ENCODE data around the gene CRTC1. TPM values are rescaled to one million over a fixed set of nuclear protein-coding genes. Genes with fewer than 3 reads are reported as not detected.
A peak's percentile ranks its signal among the peaks of the same experiment; 100 is the strongest.

Gene CRTC1
- total and polyA plus RNA-seq, 9 of the 15 experiments (the other 6 are each of a cell fraction or from before 2014, with no cell fraction given) = 0.25 to 3.8 (median 1.2) TPM; not detected in 2

DNA sequence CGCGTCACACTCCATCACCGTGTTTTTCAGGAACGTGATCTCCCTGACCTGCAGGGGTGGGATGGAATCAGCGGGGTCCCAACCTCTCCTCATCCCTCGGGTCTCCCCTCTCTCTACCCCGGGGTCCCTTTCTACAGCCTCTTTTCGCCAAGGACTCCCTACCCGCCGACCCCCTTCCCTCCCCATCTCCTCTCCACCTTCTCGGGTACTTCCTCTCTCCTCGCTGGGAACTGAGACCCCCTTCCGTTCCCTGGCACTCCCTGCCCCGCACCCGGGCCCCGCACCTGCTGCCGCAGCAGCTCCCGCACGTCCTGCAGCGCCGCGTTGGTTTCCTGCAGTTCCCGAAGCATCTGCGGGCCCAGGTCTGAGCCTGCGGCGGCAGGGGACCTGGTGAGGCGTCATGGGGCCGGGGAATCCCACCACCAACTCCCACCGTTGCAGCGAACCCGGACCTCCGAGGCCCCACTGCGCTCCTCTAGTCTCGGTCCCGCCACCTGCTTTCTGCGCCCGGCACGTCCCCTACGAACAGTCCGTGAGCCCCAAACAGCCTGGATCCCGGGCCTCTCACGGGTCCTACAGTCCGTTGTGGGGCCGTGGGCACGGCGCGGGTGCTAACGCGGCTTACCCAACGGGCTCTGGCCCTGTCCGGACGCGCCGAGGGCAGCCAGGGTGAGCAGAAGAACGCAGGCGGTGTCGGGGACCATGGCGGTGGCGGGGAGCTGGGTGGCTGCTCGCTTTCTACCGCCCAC lies 107.3 kb downstream of the CRTC1 start, which contains the start of gene COMP:
TSS of gene COMP (minus strand) at position 740 of the 749 bp plus-strand sequence. CDS start at position 704, 36 bp downstream.
- Histone ChIP-seq H3K27me3 (ENCODE audit: control insufficient read depth in 2 of 2, insufficient read depth in 2 of 2, low read length in 2 of 2) (peaks cover 19 to 46% of the 10 kb centered on the region in 2 experiments; a peak in 4 of 5 replicates), H3K9me3 (replicated peaks; ENCODE audit: control insufficient read depth, insufficient read depth, low read depth, low read length) (no peaks in the 10 kb centered on the region), H3K36me3 (ENCODE audit: control insufficient read depth, insufficient read depth, low read length) (no peaks in the 10 kb centered on the region), H3K4me1 (replicated peaks in 1 of 2; ENCODE audit: control insufficient read depth in 2 of 2, insufficient read depth in 2 of 2, low read length in 2 of 2) (peaks cover 0 to 57% of the 10 kb centered on the region in 2 experiments; a peak in 3 of 5 replicates), H4K20me1 (replicated peaks; ENCODE audit: control insufficient read depth, insufficient read depth, low read length) (peaks cover 17% of the 10 kb centered on the region), H3K9ac (ENCODE audit: insufficient read depth in 1 of 2, low read depth in 2 of 2, low read length in 2 of 2) (0 out of 4 replicates have a peak within 1 kb of the TSS, but pooled peaks of 1 of the 2 experiments have one; percentile 26), H3K9me1 (ENCODE audit: control insufficient read depth, insufficient read depth, low read length) (no peaks in the 10 kb centered on the region), H3K27ac (ENCODE audit: extremely low read depth, low read depth, low read length) (no peak within 1 kb of the TSS), H2AFZ (ENCODE audit: low read depth, low read length) (no peak within 1 kb of the TSS), H3K4me3 (no peak within 1 kb of the TSS), H3K4me2 (ENCODE audit: insufficient read depth, low read length) (no peak within 1 kb of the TSS), H3K79me2 (ENCODE audit: control insufficient read depth, insufficient read depth, low read length) (no peaks in the 10 kb centered on the region)
- FAIRE-seq (no peak), ATAC-seq (no peak), DNase-seq (ENCODE audit: extremely low read depth in 1 of 4, low spot score in 3 of 4) (no peak)
- ChIA-PET POLR2A (no interaction called here), CTCF (ENCODE audit: low intra/inter-chr PET ratio) (no interaction called here)
- no TSS peak for BruUV-seq (replicated peaks)
- intact Hi-C loops (cut with micrococcal nuclease) (no loop called here), in situ Hi-C loops (cut with MboI) (no loop called here)
- TF ChIP-seq, protein P1, sequence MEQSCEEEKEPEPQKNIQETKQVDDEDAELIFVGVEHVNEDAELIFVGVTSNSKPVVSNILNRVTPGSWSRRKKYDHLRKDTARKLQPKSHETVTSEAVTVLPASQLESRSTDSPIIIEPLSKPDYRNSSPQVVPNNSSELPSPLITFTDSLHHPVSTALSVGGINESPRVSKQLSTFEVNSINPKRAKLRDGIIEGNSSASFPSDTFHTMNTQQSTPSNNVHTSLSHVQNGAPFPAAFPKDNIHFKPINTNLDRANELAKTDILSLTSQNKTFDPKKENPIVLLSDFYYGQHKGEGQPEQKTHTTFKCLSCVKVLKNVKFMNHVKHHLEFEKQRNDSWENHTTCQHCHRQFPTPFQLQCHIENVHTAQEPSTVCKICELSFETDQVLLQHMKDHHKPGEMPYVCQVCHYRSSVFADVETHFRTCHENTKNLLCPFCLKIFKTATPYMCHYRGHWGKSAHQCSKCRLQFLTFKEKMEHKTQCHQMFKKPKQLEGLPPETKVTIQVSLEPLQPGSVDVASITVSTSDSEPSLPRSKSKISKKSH (CRISPR knock-in tag; IDR thresholded peaks at IDR 0.05) = no peak
- no peak for TF ChIP-seq ESRRA (IDR thresholded peaks at IDR 0.05; ENCODE audit: borderline replicate concordance, low read depth)
- 50% methylated on average over 29 of the region's 61 CpGs for WGBS (ENCODE audit: insufficient coverage, low coverage, missing lambda C conversion rate)

- H3K36me3 ChIP-seq (ENCODE audit: control insufficient read depth, insufficient read depth, low read length) = no peaks in the 10 kb centered on the region
- H3K9me3 ChIP-seq (replicated peaks; ENCODE audit: control insufficient read depth, insufficient read depth, low read depth, low read length) = no peaks in the 10 kb centered on the region
- peaks cover 0 to 52% of the 10 kb centered on the region in 2 experiments; a peak in 3 of 5 replicates for H3K4me1 ChIP-seq (replicated peaks in 1 of 2; ENCODE audit: control insufficient read depth in 2 of 2, insufficient read depth in 2 of 2, low read length in 2 of 2)
- ATAC-seq = no peak
- DNase-seq (ENCODE audit: extremely low read depth in 1 of 4, low spot score in 3 of 4) = no peak
- no peaks in the 10 kb centered on the region for H3K9me1 ChIP-seq (ENCODE audit: control insufficient read depth, insufficient read depth, low read length)
- intact Hi-C loops (cut with micrococcal nuclease) = no loop called here
- H4K20me1 ChIP-seq (replicated peaks; ENCODE audit: control insufficient read depth, insufficient read depth, low read length) = peaks cover 21% of the 10 kb centered on the region
- H3K4me3 ChIP-seq = no peak overlapping the region
- CTCF ChIA-PET (ENCODE audit: low intra/inter-chr PET ratio) = no interaction called here
- TF ChIP-seq WHSC1 (IDR thresholded peaks at IDR 0.05; ENCODE audit: low read length) (no peak), ZNF121 (CRISPR knock-in tag; conservative IDR thresholded peaks at IDR 0.05) (no peak), SMARCB1 (IDR thresholded peaks at IDR 0.05; ENCODE audit: insufficient read length, low read depth) (no peak), ZNF589 (CRISPR knock-in tag; IDR thresholded peaks at IDR 0.05; ENCODE audit: low read depth) (no peak), TAF1 (IDR thresholded peaks at IDR 0.05; ENCODE audit: control insufficient read depth, extremely low read depth, insufficient read depth, low read length, severe bottlenecking) (no peak), ARHGAP35 (IDR thresholded peaks at IDR 0.05; ENCODE audit: partially characterized antibody) (no peak), NUFIP1 (IDR thresholded peaks at IDR 0.05; ENCODE audit: partially characterized antibody) (no peak), ZNF263 (CRISPR knock-in tag; IDR thresholded peaks at IDR 0.05; ENCODE audit: borderline replicate concordance) (no peak), DIDO1 (tag; IDR thresholded peaks at IDR 0.05; ENCODE audit: low read depth) (no peak)
- no peaks in the 10 kb centered on the region for H3K79me2 ChIP-seq (ENCODE audit: control insufficient read depth, insufficient read depth, low read length)
- H3K9ac ChIP-seq (ENCODE audit: insufficient read depth in 1 of 2, low read depth in 2 of 2, low read length in 2 of 2) = no peak overlapping the region
- H2AFZ ChIP-seq (ENCODE audit: low read depth, low read length) = no peak overlapping the region
- no TSS peak for BruUV-seq (replicated peaks)
- in situ Hi-C loops (cut with MboI) = no loop called here
- WGBS (ENCODE audit: insufficient coverage, low coverage, missing lambda C conversion rate) = 42% methylated on average over 20 of the region's 21 CpGs
- no peak overlapping the region for H3K27ac ChIP-seq (ENCODE audit: extremely low read depth, low read depth, low read length)
- no peak overlapping the region for H3K4me2 ChIP-seq (ENCODE audit: insufficient read depth, low read length)
- POLR2A ChIA-PET = no interaction called here
- H3K27me3 ChIP-seq (ENCODE audit: control insufficient read depth in 2 of 2, insufficient read depth in 2 of 2, low read length in 2 of 2) = peaks cover 19 to 46% of the 10 kb centered on the region in 2 experiments; a peak in 4 of 5 replicates
- FAIRE-seq = no peak
These were observed 107.8 kb downstream of the CRTC1 start for GRCh38 chr19:18791315-18791678.

Measured in K562 (cell line).